Neuronal stem cell (in vitro differentiated cells): ENCODE data around the gene PDZRN3.

ENCODE experiments used
- DNase-seq: peaks from one replicate; pipeline ENCODE4 v3.0.0-alpha.2; 2013; ENCODE audit warnings: low spot score
- H2AFZ ChIP-seq: one replicate; pipeline ENCODE4 v1.6.1; 2013; ENCODE audit warnings: mild to moderate bottlenecking, low read length, inconsistent platforms
- H2AK5ac ChIP-seq: 2 replicates; pipeline ENCODE4 v1.6.1; 2013; ENCODE audit warnings: low read depth, mild to moderate bottlenecking, inconsistent platforms, low read length, moderate library complexity, mixed read lengths
- H2BK120ac ChIP-seq: 2 replicates; pipeline ENCODE4 v1.6.1; 2013; ENCODE audit warnings: low read depth, mild to moderate bottlenecking, inconsistent platforms, low read length, moderate library complexity, mixed read lengths
- H2BK12ac ChIP-seq: one replicate; pipeline ENCODE4 v1.6.1; 2013; ENCODE audit warnings: low read length, inconsistent platforms
- H2BK15ac ChIP-seq: 2 replicates; pipeline ENCODE4 v1.6.1; 2013; ENCODE audit warnings: mild to moderate bottlenecking, low read length, inconsistent platforms, mixed read lengths
- H2BK5ac ChIP-seq: one replicate; pipeline ENCODE4 v1.6.1; 2013; ENCODE audit warnings: inconsistent platforms, mild to moderate bottlenecking, low read length, moderate library complexity
- H3K14ac ChIP-seq: one replicate; pipeline ENCODE4 v1.6.1; 2013; ENCODE audit warnings: low read length, inconsistent platforms
- H3K18ac ChIP-seq: 2 replicates; pipeline ENCODE4 v1.6.1; 2013; ENCODE audit warnings: low read length, inconsistent platforms
- H3K23ac ChIP-seq: 2 replicates; pipeline ENCODE4 v1.6.1; 2013; ENCODE audit warnings: low read depth, mild to moderate bottlenecking, mixed read lengths, low read length, inconsistent platforms; ENCODE audit not compliant: poor library complexity
- H3K27ac ChIP-seq: replicated peaks from 3 replicates; pipeline ENCODE4 v1.5.1; 2013; ENCODE audit warnings: low read length, inconsistent platforms
- H3K27me3 ChIP-seq, 3 experiments: 2 replicates each; pipeline ENCODE4 v1.6.1; 2013; ENCODE audit warnings: low read length in 3 of 3, mild to moderate bottlenecking in 2 of 3, inconsistent platforms in 1 of 3, low read depth in 1 of 3, mixed read lengths in 1 of 3, moderate library complexity in 1 of 3; ENCODE audit not compliant: control insufficient read depth in 3 of 3, insufficient read depth in 3 of 3
- H3K36me3 ChIP-seq, 2 donors: replicated peaks in 1 of 2; 2 replicates each; pipeline ENCODE4 v1.6.1; 2013; ENCODE audit warnings: low read length in 2 of 2; ENCODE audit not compliant: control insufficient read depth in 2 of 2, insufficient read depth in 2 of 2
- H3K4ac ChIP-seq: 2 replicates; pipeline ENCODE4 v1.6.1; 2013; ENCODE audit warnings: inconsistent platforms, mild to moderate bottlenecking, low read length, moderate library complexity
- H3K4me1 ChIP-seq, 2 donors: 1 replicate in 1 of 2; 2 replicates in 1 of 2; pipeline ENCODE4 v1.6.1; 2013; ENCODE audit warnings: low read length in 2 of 2, low read depth in 1 of 2; ENCODE audit not compliant: control insufficient read depth in 2 of 2, insufficient read depth in 1 of 2
- H3K4me2 ChIP-seq: one replicate; pipeline ENCODE4 v1.6.1; 2013; ENCODE audit warnings: mild to moderate bottlenecking, low read length, inconsistent platforms; ENCODE audit not compliant: insufficient read depth, poor library complexity, severe bottlenecking
- H3K4me3 ChIP-seq, 2 donors: 2 replicates each; pipeline ENCODE4 v1.5.1; 2013; ENCODE audit warnings: low read length in 2 of 2, mild to moderate bottlenecking in 2 of 2, inconsistent platforms in 1 of 2, moderate library complexity in 1 of 2
- H3K79me1 ChIP-seq: one replicate; pipeline ENCODE4 v1.6.1; 2013; ENCODE audit warnings: low read depth, mild to moderate bottlenecking, inconsistent platforms, low read length, moderate library complexity
- H3K9ac ChIP-seq: one replicate; pipeline ENCODE4 v1.6.1; 2013; ENCODE audit warnings: mild to moderate bottlenecking, low read depth, low read length, inconsistent platforms; ENCODE audit not compliant: poor library complexity
- H3K9me3 ChIP-seq, 2 donors: replicated peaks in 1 of 2; 2 replicates each; pipeline versions ENCODE3 to v1.6.1; 2013; ENCODE audit warnings: low read length in 2 of 2, mild to moderate bottlenecking in 2 of 2, inconsistent platforms in 1 of 2, low read depth in 1 of 2, mixed read lengths in 1 of 2, moderate library complexity in 1 of 2; ENCODE audit not compliant: control insufficient read depth in 2 of 2, insufficient read depth in 1 of 2
- H4K8ac ChIP-seq: one replicate; pipeline ENCODE4 v1.6.1; 2013; ENCODE audit warnings: low read depth, mild to moderate bottlenecking, inconsistent platforms, low read length, moderate library complexity
- H4K91ac ChIP-seq: one replicate; pipeline ENCODE4 v1.6.1; 2013; ENCODE audit warnings: low read length, low read depth, mild to moderate bottlenecking, inconsistent platforms; ENCODE audit not compliant: poor library complexity
- WGBS, 2 donors: extraction: QIAGEN DNeasy Blood & Tissue Kit; methylation state at CpG; one replicate each; pipeline ENCODE4 v1.1.7; 2013; ENCODE audit warnings: missing lambda C conversion rate in 2 of 2, mixed read lengths in 1 of 2; ENCODE audit not compliant: insufficient read length in 2 of 2, insufficient replicate concordance in 1 of 2; ENCODE audit errors: extremely low coverage in 2 of 2; 5-methylcytosine and 5-hydroxymethylcytosine counted together

Gene PDZRN3

GRCh38 chr3:73504852-73505251 is 119.9 kb downstream of the PDZRN3 start:
- Histone ChIP-seq H2BK120ac (no peak overlapping the region), H3K14ac (no peak overlapping the region), H3K36me3 (no peaks in the 10 kb centered on the region), H3K79me1 (no peaks in the 10 kb centered on the region), H2AFZ (no peak overlapping the region), H2BK5ac (no peak overlapping the region), H2BK12ac (no peak overlapping the region), H4K91ac (no peak overlapping the region), H4K8ac (no peak overlapping the region), H2AK5ac (no peak overlapping the region), H3K4me2 (no peak overlapping the region), H3K27me3 (no peaks in the 10 kb centered on the region), H3K4ac (no peak overlapping the region), H3K18ac (no peak overlapping the region), H3K27ac (no peak overlapping the region), H2BK15ac (no peak overlapping the region), H3K9ac (no peak overlapping the region), H3K23ac (no peak overlapping the region), H3K4me1 (peaks cover 1 to 21% of the 10 kb centered on the region in 2 donors), H3K4me3 (no peak overlapping the region), H3K9me3 (no peaks in the 10 kb centered on the region)
- WGBS, 2 donors, result no CpG with 5 or more reads among the region's 4 CpGs
- DNase-seq, result no peak

- no peaks in the 10 kb centered on the region for H3K27me3 ChIP-seq
- H4K91ac ChIP-seq, result no peak overlapping the region
- no peak overlapping the region for H3K4me3 ChIP-seq
- H2AFZ ChIP-seq, result no peak overlapping the region
- H2AK5ac ChIP-seq, result no peak overlapping the region
- no peak overlapping the region for H2BK15ac ChIP-seq
- H3K36me3 ChIP-seq, result no peaks in the 10 kb centered on the region
- no peak overlapping the region for H3K4ac ChIP-seq
- H3K23ac ChIP-seq, result no peak overlapping the region
- H3K79me1 ChIP-seq, result no peaks in the 10 kb centered on the region
- peaks cover 1 to 18% of the 10 kb centered on the region in 2 donors for H3K4me1 ChIP-seq
- no peak overlapping the region for H3K14ac ChIP-seq
- H3K27ac ChIP-seq, result no peak overlapping the region
- H3K9ac ChIP-seq, result no peak overlapping the region
- no peak overlapping the region for H3K4me2 ChIP-seq
- H2BK12ac ChIP-seq, result no peak overlapping the region
- H2BK5ac ChIP-seq, result no peak overlapping the region
- no peak for DNase-seq
- WGBS, 2 donors, result no CpG with 5 or more reads among the region's 3 CpGs
- H3K9me3 ChIP-seq, result no peaks in the 10 kb centered on the region
- no peak overlapping the region for H4K8ac ChIP-seq
- H3K18ac ChIP-seq, result no peak overlapping the region
- H2BK120ac ChIP-seq, result no peak overlapping the region
Observed at GRCh38 chr3:73504239-73504638, 120.5 kb downstream of the PDZRN3 start.

GRCh38 chr3:73503781-73504180 is 121.0 kb downstream of the PDZRN3 start:
- WGBS, 2 donors, result no CpG with 5 or more reads among the region's 4 CpGs
- no peaks in the 10 kb centered on the region for H3K36me3 ChIP-seq
- no peak overlapping the region for H2BK12ac ChIP-seq
- no peak overlapping the region for H2BK120ac ChIP-seq
- H3K4me1 ChIP-seq, result peaks cover 1 to 16% of the 10 kb centered on the region in 2 donors
- no peak overlapping the region for H2BK15ac ChIP-seq
- H3K23ac ChIP-seq, result no peak overlapping the region
- no peak for DNase-seq
- no peak overlapping the region for H4K8ac ChIP-seq
- H3K9me3 ChIP-seq, result no peaks in the 10 kb centered on the region
- no peak overlapping the region for H2AFZ ChIP-seq
- H3K4ac ChIP-seq, result no peak overlapping the region
- no peak overlapping the region for H3K9ac ChIP-seq
- no peak overlapping the region for H4K91ac ChIP-seq
- H3K79me1 ChIP-seq, result no peaks in the 10 kb centered on the region
- H3K27ac ChIP-seq, result no peak overlapping the region
- no peak overlapping the region for H3K18ac ChIP-seq
- H3K4me3 ChIP-seq, result no peak overlapping the region
- no peak overlapping the region for H2BK5ac ChIP-seq
- H2AK5ac ChIP-seq, result no peak overlapping the region
- H3K14ac ChIP-seq, result no peak overlapping the region
- no peaks in the 10 kb centered on the region for H3K27me3 ChIP-seq
- no peak overlapping the region for H3K4me2 ChIP-seq

GRCh38 chr3:73502609-73503583 is 121.8 kb downstream of the PDZRN3 start:
- Histone ChIP-seq H3K9me3 (no peaks in the 10 kb centered on the region), H3K23ac (no peak overlapping the region), H2BK12ac (no peak overlapping the region), H3K18ac (no peak overlapping the region), H3K9ac (no peak overlapping the region), H3K36me3 (no peaks in the 10 kb centered on the region), H3K4me2 (no peak overlapping the region), H3K27ac (no peak overlapping the region), H2BK5ac (no peak overlapping the region), H2AFZ (no peak overlapping the region), H2BK15ac (no peak overlapping the region), H3K4me1 (peaks cover 1 to 16% of the 10 kb centered on the region in 2 donors), H2BK120ac (no peak overlapping the region), H3K79me1 (no peaks in the 10 kb centered on the region), H4K8ac (no peak overlapping the region), H4K91ac (no peak overlapping the region), H3K4me3 (no peak overlapping the region), H3K27me3 (no peaks in the 10 kb centered on the region), H3K14ac (no peak overlapping the region), H2AK5ac (no peak overlapping the region), H3K4ac (no peak overlapping the region)
- DNase-seq, result peak; percentile 71
- no CpG with 5 or more reads among the region's 6 CpGs for WGBS, 2 donors
